Breast epithelium (tissue), 3 donors: ENCODE measurements around the gene KRT15.

Source experiments
- POLR2A ChIP-seq: fragments of 450-650 bp; IDR thresholded peaks from one replicate; pipeline ENCODE4 v1.6.1; 2016; ENCODE audit warnings: antibody characterized with exemption, mild to moderate bottlenecking, moderate library complexity
- TF ChIP-seq, protein P1 (sequence below), 3 donors: fragments of 450-650 bp; IDR thresholded peaks; one replicate each; pipeline ENCODE4 v1.5.1; 2016 to 2017; ENCODE audit warnings: antibody characterized with exemption in 3 of 3, mild to moderate bottlenecking in 3 of 3, moderate library complexity in 3 of 3

DNA sequence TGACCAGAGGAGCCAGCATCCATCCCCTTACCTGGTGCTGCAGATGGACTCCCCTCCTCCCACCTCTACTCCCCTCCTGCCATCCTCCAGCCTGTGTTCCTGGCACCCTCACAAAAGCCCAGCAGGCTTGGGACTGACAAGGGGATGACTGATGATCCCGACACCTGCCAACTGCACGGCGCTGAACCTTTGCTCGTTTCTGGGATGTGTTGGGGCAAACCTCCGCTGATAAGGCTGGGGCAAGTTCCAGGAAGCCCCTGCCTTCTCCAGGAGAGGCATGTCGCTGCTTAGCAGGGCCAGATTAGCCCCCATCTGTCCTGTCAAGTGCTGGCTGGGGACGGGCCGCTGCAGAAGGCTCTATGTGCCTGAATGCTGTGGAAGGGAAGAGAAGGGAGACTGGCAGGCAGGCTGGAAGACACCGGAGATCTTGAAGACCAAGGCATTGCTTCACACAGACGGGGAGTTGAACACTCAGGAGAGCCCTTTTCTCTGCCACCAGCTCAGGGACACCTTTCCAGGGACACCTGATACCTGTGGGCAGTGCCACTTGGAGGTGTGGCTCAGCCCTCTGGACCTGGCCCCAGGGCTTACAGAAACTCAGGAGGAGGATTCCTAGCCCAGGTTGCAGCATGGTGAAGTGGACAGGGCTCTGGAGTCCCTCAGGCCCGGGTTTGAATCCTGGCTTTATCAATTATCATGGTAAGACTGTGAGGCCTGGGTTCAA, 973 bp upstream of the KRT15 start:
- TF ChIP-seq POLR2A, result no peak
- TF ChIP-seq, protein P1, sequence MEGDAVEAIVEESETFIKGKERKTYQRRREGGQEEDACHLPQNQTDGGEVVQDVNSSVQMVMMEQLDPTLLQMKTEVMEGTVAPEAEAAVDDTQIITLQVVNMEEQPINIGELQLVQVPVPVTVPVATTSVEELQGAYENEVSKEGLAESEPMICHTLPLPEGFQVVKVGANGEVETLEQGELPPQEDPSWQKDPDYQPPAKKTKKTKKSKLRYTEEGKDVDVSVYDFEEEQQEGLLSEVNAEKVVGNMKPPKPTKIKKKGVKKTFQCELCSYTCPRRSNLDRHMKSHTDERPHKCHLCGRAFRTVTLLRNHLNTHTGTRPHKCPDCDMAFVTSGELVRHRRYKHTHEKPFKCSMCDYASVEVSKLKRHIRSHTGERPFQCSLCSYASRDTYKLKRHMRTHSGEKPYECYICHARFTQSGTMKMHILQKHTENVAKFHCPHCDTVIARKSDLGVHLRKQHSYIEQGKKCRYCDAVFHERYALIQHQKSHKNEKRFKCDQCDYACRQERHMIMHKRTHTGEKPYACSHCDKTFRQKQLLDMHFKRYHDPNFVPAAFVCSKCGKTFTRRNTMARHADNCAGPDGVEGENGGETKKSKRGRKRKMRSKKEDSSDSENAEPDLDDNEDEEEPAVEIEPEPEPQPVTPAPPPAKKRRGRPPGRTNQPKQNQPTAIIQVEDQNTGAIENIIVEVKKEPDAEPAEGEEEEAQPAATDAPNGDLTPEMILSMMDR (IDR thresholded peaks at IDR 0.05), result no peak
